Hepatic stellate cell (primary cell): ENCODE data around the gene KCNIP1.
A peak's percentile ranks its signal among the peaks of the same experiment; 100 is the strongest.

Source experiments
- DNase-seq: peaks from one replicate; pipeline ENCODE4 v3.0.0; 2011; ENCODE audit warnings: low spot score

The KCNIP1 gene

DNA sequence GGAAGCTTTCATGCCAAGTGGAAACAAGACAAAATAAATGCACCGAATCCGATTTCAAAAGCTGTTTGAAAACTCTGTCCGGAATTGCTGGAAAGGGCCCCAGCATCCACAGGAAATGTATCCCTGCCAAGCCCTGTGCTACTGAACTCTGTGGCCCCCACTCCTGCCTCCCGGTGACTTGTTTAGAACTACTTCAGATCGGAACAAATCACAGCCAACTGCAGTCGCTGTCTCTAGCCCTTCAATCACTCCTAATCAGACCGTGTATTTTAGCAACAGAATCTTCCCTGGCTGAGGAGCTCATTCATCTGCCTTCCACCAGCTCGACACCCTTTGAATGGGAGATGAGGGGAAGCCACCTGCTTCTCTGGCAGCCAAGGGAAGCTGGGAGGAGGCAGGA, 94.1 kb downstream of the KCNIP1 start:
- DNase-seq, result no peak

- DNase-seq, result no peak
Observed at GRCh38 chr5:170599756-170600155, 95.9 kb downstream of the KCNIP1 start.

DNA sequence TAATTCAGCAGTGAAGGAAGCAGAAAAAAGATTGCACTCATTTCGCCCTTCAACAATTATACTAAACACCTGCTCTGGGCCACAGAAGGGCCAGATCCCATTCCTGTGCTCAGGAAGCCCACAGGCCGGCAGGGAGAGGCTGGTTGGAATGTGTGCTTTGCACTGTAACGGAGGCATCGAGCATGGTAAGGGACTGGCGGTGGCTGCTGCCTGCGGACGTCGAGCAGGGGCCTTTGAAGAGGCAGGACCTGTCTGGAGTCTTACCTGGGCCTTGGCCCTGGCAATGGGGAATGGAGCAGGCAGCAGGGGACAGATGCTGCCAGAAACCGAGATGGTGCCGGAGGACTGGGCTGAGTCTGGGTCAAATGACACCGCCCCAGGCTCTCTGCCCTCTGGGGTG, 97.8 kb downstream of the KCNIP1 start:
- DNase-seq, result no peak

GRCh38 chr5:170603109-170603508, 99.3 kb downstream of the KCNIP1 start:
- no peak for DNase-seq

GRCh38 chr5:170603578-170604565, 100.1 kb downstream of the KCNIP1 start:
- DNase-seq, result peak; percentile 51

DNA sequence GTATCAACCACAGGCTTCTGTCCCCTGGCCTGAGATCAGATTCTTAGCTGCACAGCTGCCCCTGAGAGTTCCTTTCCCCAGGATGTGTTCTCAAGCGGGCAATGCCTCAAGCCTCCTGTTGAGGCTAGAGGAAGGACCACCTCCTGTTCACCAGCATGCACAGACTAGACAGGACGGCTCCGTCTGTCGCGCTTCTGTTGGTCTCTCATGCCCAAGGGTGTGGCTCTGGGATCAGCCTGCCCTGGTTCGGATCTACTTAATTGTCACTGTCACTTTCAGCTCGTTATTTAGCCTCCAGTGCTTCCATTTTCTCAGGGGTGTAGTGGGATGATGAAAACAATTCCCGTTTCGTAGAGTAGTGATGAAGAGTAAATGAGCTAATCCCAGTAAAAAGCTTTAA, 103.1 kb downstream of the KCNIP1 start:
- no peak for DNase-seq

GRCh38 chr5:170611449-170612090, 107.8 kb downstream of the KCNIP1 start:
- no peak for DNase-seq

DNA sequence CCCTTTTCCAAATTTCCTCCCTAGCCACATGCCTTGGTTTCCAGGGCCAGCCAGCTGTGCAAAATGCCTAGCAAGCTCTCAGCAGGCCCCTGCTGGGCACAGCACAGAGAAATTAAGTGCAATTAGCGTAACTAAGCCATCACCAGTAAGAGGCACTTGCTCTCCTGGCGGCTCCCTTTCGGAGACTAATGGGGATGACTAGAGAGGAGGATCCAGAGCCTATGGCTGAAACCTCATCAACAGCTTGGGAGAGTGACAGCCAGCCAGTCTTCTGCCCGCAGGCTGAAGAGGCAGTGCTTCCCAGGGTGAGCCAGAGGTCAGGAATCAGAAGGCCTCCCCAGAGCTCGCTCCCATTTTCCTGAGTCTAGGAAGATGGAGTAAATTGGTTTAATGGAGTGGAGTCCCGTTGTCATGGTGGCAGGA, 108.4 kb downstream of the KCNIP1 start:
- DNase-seq, result no peak

DNA sequence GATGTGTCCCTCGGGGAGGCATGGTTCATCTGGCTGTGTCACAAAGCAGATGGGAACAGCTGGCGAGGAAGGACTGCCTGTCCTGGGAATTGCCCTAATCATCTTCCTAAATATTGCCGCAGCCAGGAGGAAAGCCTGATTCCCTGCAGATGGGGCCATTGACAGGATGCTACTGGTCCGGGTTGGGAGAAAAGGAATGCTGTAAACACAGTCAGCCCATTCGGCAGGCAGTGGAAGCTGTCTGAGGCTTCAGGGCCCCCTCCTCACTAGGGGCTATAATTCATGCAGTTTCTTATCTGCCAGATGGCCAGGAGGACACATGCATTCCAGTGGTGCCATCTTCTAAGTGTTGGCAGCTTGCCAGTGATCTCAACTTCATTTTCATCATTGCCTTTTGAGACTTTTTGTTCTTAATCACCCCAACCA, 110.3 kb downstream of the KCNIP1 start:
- no peak for DNase-seq

DNA sequence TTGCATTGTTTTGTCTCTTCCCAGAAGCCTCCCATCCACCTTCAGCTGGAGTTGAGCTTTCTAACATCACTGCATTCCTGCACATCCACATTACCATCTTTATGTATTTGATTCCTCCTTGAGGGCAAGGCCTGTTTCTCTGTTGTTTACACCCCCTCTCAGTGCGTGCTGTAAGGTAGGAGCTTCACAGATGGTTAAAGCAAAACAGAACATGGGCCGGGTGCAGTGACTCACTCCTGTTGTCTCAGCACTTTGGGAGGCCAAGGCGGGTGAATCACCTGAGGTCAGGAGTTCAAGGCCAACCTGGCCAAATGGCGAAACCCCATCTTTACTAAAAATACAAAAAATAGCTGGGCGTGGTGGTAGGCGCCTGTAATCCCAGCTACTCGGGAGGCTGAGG, 110.9 kb downstream of the KCNIP1 start:
- no peak for DNase-seq

DNA sequence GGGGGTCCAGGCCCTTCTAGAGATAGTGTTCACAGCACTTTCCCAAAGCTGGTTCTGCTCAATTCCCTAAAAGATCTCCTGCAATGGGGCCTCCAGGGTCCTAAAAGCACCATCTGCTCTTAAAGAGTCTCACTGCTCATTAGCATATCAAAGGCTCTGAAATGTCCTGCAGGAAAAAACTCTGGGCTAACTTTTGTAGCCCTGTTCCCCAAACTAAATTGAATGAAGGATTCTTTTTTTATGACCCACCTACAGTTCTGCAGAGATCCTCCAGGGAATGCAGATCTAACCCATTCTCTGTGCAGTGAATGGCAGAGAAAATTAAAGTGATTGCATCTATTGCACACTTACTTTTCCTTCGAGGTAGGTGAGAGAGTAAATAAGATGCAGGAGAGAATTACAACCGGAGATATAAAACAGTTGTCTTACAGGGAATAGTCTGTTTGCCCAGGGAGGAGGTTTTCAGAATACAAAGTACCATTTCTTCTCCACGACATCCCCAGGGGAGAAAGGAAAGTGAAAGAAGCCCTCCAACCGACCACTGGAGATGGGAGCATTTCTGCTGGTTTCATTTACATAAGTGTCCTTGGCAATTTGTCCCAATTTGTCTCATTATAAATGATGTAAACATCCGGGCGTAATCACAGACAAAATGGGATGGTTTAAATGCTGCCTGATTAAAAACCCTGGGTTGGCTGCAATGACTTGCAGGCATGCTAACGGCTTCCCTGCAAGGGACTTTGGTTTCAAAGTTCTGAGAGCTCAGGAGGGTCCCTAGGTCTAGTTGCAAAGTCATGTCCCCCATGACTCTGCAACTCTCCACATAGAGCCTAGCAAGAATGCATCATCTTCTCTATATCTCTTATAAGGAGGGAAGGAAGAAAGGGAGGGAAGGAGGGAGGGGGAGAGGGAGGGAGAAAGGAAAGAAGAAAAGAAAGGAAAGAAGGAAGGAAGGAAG, 114.0 kb downstream of the KCNIP1 start:
- no peak for DNase-seq

- no peak for DNase-seq
Observed at GRCh38 chr5:170619869-170620268, 116.0 kb downstream of the KCNIP1 start.

- DNase-seq, result no peak
Observed at GRCh38 chr5:170622933-170623332, 119.1 kb downstream of the KCNIP1 start.

- no peak for DNase-seq
Observed at GRCh38 chr5:170623576-170624181, 119.9 kb downstream of the KCNIP1 start.

GRCh38 chr5:170625221-170626165, 121.7 kb downstream of the KCNIP1 start:
- no peak for DNase-seq

DNA sequence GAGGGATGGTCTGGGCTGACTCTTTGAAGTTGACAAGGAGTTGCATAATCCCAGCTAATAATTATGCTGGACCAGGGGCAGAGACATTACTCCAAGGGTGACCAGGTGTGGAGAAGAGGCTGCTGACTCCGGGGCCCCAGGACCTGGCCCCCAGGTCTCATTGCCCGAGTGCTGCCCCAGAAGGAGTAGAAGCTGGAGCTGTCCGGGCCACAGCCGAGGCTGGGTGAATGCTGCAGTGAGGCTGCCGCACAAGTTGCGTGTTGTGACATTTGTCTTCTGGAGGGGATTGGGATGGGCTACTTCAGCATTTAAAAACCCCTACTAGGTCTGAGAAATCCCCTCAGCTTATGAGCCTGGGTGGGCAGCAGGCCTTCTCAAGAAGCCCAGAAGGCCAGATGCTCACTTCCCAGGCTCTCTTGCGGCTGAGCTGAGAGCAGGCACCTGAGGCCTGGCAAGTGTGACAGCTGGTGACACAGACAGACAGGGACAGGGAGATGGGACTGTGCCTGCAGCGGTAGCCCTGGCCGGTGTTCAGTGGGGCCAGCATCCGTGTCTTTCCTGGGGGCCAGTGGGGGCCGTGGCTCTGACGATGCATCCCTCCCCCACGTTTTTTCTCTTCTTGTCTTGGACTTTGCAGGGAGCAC, 122.8 kb downstream of the KCNIP1 start:
- no peak for DNase-seq

- no peak for DNase-seq
Observed at GRCh38 chr5:170627271-170627670, 123.5 kb downstream of the KCNIP1 start.

DNA sequence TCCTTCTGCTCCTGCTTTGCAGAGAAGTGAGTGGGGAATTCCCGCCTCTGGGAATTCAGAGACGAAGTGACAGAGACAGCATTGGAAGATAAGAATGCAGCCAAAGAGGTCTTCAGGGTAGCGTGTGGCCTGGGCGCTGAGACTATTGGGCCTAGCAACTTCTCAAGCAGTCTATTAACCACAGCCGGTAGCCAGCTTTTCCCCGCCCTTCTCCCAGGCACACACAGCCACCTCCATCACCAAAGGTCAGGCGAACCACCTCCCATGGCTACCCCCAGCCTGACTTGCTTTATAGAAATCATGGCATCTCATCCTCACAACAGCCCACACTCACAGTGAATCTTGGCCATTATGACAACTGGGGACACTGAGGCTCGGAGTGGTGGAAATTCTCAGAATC, 124.2 kb downstream of the KCNIP1 start:
- DNase-seq, result no peak

GRCh38 chr5:170628691-170629565, 125.1 kb downstream of the KCNIP1 start:
- no peak for DNase-seq
